GM10847 (cell line): ENCODE data around the gene OGFOD3.

Experiments used
- POLR2A ChIP-seq: IDR thresholded peaks from 2 replicates; pipeline ENCODE4 v1.6.1; 2011; ENCODE audit not compliant: insufficient read length; ENCODE audit errors: extremely low read depth

Gene OGFOD3

GRCh38 chr17:82418001-82418986 lies at the start of gene OGFOD3, which contains the start of gene HEXD:
Gene OGFOD3 (minus strand): TSS chr17:82418586. CDS start chr17:82418485, 101 bp downstream.
Gene HEXD (plus strand): TSS chr17:82418347. CDS start chr17:82419800, 1,453 bp downstream.
- TF ChIP-seq POLR2A = peak; percentile 72

- TF ChIP-seq POLR2A = no peak
These were observed 46.7 kb upstream of the OGFOD3 start for GRCh38 chr17:82465023-82465603.

- TF ChIP-seq POLR2A = no peak
These were observed 46.2 kb upstream of the OGFOD3 start for GRCh38 chr17:82464567-82464929.

GRCh38 chr17:82463925-82464566 lies 45.7 kb upstream of the OGFOD3 start:
- no peak for TF ChIP-seq POLR2A

GRCh38 chr17:82463391-82463790 lies 45.0 kb upstream of the OGFOD3 start:
- TF ChIP-seq POLR2A = no peak

GRCh38 chr17:82461827-82462524 lies 43.6 kb upstream of the OGFOD3 start:
- TF ChIP-seq POLR2A = no peak

- no peak for TF ChIP-seq POLR2A
These were observed 40.6 kb upstream of the OGFOD3 start for GRCh38 chr17:82458885-82459424.

GRCh38 chr17:82458179-82458884 lies 39.9 kb upstream of the OGFOD3 start, which contains the start of gene NARF:
Gene NARF (plus strand): TSS chr17:82458741. CDS start chr17:82458804, 63 bp downstream.
- TF ChIP-seq POLR2A = peak; percentile 75

GRCh38 chr17:82457929-82458178 lies 39.5 kb upstream of the OGFOD3 start:
- no peak for TF ChIP-seq POLR2A

GRCh38 chr17:82457073-82457928 lies 38.9 kb upstream of the OGFOD3 start:
- no peak for TF ChIP-seq POLR2A

GRCh38 chr17:82452162-82452561 lies 33.8 kb upstream of the OGFOD3 start:
- no peak for TF ChIP-seq POLR2A

- TF ChIP-seq POLR2A = peak; percentile 92
These were observed 32.1 kb upstream of the OGFOD3 start, which contains the start of gene CYBC1 for GRCh38 chr17:82450357-82451106. Gene CYBC1 (minus strand): TSS chr17:82450752. CDS start chr17:82449254, 1,498 bp downstream.
